WERI-Rb-1 (cell line): ENCODE measurements around the gene PM20D1.
"Not testable (repeated sequence)": the region's sequence is repeated elsewhere in the genome, so short reads cannot be mapped to it uniquely, and the experiment has no call there.

Experiments
- DNase-seq: peaks from one replicate; pipeline ENCODE4 v3.0.0-alpha.2; 2020
- H3K27ac ChIP-seq: fragments of 250-450 bp; sonication (Bioruptor Pico); 2 replicates; pipeline ENCODE4 v1.5.1; 2020; ENCODE audit warnings: mild to moderate bottlenecking, moderate library complexity
- H3K27me3 ChIP-seq: fragments of 250-450 bp; sonication (Bioruptor Pico); 2 replicates; pipeline ENCODE4 v1.5.1; 2021; ENCODE audit warnings: mild to moderate bottlenecking, low read depth, moderate library complexity; ENCODE audit not compliant: insufficient read depth, severe bottlenecking
- H3K36me3 ChIP-seq: fragments of 250-450 bp; sonication (Bioruptor Pico); 2 replicates; pipeline ENCODE4 v1.5.1; 2020; ENCODE audit warnings: mild to moderate bottlenecking, moderate library complexity
- H3K4me3 ChIP-seq: 2 replicates; pipeline ENCODE4 v1.5.1; 2011; ENCODE audit warnings: low read depth, mild to moderate bottlenecking, control low read depth, low read length
- H3K9me3 ChIP-seq: fragments of 250-450 bp; sonication (Bioruptor Pico); 2 replicates; pipeline ENCODE4 v1.5.1; 2021; ENCODE audit warnings: mild to moderate bottlenecking, moderate library complexity; ENCODE audit not compliant: severe bottlenecking
- CTCF ChIP-seq: IDR thresholded peaks from 2 replicates; pipeline ENCODE4 v1.5.1; 2011; ENCODE audit warnings: low read depth, mild to moderate bottlenecking, control low read depth, inconsistent platforms, low read length

Gene PM20D1

GRCh38 chr1:205883792-205884191, 33.9 kb upstream of the PM20D1 start:
- no peak overlapping the region for H3K4me3 ChIP-seq
- no peak for DNase-seq
- no peak overlapping the region for H3K27ac ChIP-seq
- H3K27me3 ChIP-seq: no peaks in the 10 kb centered on the region
- no peaks in the 10 kb centered on the region for H3K36me3 ChIP-seq
- no peak for TF ChIP-seq CTCF
- H3K9me3 ChIP-seq: peaks cover 4% of the 10 kb centered on the region

GRCh38 chr1:205880923-205881322, 31.0 kb upstream of the PM20D1 start:
- H3K36me3 ChIP-seq: no peaks in the 10 kb centered on the region
- peaks cover 12% of the 10 kb centered on the region for H3K9me3 ChIP-seq
- no peak for DNase-seq
- no peak overlapping the region for H3K4me3 ChIP-seq
- TF ChIP-seq CTCF: no peak
- H3K27ac ChIP-seq: no peak overlapping the region
- H3K27me3 ChIP-seq: no peaks in the 10 kb centered on the region

- TF ChIP-seq CTCF: no peak
These were observed 30.0 kb upstream of the PM20D1 start for GRCh38 chr1:205879974-205880373.

GRCh38 chr1:205878026-205878425, 28.1 kb upstream of the PM20D1 start:
- Histone ChIP-seq H3K36me3 (no peaks in the 10 kb centered on the region), H3K27me3 (no peaks in the 10 kb centered on the region), H3K4me3 (no peak overlapping the region), H3K27ac (no peak overlapping the region), H3K9me3 (peaks cover 12% of the 10 kb centered on the region)
- no peak for TF ChIP-seq CTCF
- no peak for DNase-seq

More at GRCh38 chr1:205879974-205880373, 30.0 kb upstream of the PM20D1 start:
- no peak overlapping the region for H3K27ac ChIP-seq
- peaks cover 12% of the 10 kb centered on the region for H3K9me3 ChIP-seq
- H3K4me3 ChIP-seq: no peak overlapping the region
- no peaks in the 10 kb centered on the region for H3K36me3 ChIP-seq
- H3K27me3 ChIP-seq: no peaks in the 10 kb centered on the region
- no peak for DNase-seq

- not testable (repeated sequence) for H3K9me3 ChIP-seq, DNase-seq, H3K27me3 ChIP-seq, H3K36me3 ChIP-seq, H3K4me3 ChIP-seq, H3K27ac ChIP-seq
These were observed 23.2 kb upstream of the PM20D1 start for GRCh38 chr1:205873148-205873547.

- H3K27ac ChIP-seq: no peak overlapping the region
- no peaks in the 10 kb centered on the region for H3K9me3 ChIP-seq
- H3K36me3 ChIP-seq: no peaks in the 10 kb centered on the region
- no peak for DNase-seq
- no peak overlapping the region for H3K4me3 ChIP-seq
- no peak for TF ChIP-seq CTCF
- H3K27me3 ChIP-seq: no peaks in the 10 kb centered on the region
These were observed 20.3 kb upstream of the PM20D1 start for GRCh38 chr1:205870236-205870635.
